Lung microvascular endothelial cell (primary cell): ENCODE data around the gene TMEM237. TPM values are rescaled to one million over a fixed set of nuclear protein-coding genes. Genes with fewer than 3 reads are reported as not detected.

ENCODE experiments used
- DNase-seq, 2 donors: peaks; one replicate each; pipeline versions ENCODE4 v3.0.0 to v3.0.0-alpha.2; 2010; ENCODE audit warnings: low read depth in 2 of 2
- total RNA-seq: library from RNA; depleted of rRNA; stranded (reverse); fragments of >200 nt; gene quantifications from 2 replicates; pipeline ENCODE4 v1.2.1, GENCODE V29; 2014

The TMEM237 gene
- total RNA-seq, 1 donor from 2014 or later, result 11.9 TPM

DNA sequence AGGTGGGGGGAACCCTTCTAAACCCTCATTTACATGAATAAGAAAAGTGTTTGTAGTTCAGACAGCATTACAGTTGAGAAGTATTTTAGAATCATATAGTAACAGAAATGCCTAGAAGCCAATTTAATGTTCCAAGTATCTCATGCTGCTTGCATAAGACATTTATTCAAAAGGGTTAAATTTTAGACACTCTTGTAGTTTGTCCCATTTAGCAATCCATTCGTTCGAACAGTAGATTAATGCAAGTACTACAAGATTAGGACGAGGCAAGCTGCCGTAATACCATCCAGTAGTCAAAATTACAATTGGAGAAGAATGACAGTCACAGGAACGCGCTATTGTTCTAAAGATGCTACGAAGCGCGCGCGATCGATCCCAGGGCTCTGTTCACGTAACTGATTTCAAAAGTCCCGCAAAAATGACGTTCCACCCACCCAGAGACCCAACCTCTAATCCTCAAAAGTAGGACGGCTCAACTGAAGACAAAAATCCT is 1.2 kb downstream of the TMEM237 start:
- no peak for DNase-seq

DNA sequence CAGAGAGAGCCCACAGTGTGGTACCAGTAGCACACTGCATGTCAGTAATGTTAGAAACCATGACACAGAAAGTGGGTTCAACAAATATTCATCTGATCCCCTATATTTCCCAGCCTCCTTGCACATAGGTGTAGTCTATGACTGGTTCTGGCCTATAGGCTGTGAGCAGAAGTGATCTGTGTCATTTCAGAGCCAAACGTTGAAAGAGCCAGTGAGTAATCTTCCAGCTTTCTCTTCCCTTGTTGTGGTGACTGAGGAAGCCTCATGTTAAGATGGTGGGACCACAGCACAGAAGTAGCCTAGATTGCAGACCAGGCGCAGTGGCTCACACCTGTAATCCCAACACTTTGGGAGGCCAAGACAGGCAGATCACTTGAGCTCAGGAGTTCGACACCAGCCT is 4.1 kb downstream of the TMEM237 start:
- no peak for DNase-seq

DNA sequence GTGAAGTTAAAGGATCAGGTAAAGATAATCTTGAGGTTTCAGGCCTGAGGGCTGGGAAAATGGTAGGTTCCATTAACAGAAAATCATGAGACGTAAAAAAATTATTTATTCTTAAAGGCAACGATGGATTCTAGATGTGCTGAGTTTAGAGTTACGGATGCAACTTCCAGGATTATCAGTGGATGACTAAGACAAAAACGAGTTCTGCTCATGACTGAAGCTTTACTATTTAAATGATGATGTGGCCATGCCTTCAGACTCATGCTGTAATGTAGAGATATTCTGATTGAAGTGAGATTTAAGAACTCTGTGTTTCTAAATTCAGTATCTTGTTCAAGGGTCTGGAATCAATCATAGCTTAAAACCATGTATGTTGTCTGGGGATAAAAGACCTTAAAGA is 5.0 kb downstream of the TMEM237 start:
- no peak for DNase-seq

DNA sequence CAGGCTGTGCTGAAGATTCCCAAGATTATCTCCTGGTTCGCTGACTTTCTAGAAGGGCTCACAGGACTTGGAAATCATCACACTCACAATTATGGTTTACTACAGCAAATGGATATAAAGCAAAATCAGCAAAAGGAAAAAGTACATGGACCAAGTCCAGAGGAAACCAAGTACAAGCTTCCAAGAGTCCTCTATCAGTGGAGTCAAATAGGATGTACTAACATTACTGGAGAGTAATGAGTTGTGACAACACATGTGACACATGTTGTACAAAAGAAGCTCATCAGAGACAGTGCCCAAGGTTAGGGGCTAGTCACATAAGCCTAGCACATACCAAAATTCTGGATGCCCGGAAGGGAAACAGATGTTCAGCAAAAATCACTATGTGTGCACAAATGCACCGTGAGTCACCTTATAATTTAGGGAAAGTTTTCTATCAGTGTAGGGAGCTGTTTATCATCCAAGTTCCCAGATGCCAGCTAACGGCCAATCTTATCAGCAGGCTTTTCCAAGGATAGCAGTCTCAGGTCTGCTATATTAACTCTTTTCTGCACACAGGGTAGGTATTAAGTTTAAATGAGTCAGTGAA is 9.5 kb downstream of the TMEM237 start:
- no peak for DNase-seq

DNA sequence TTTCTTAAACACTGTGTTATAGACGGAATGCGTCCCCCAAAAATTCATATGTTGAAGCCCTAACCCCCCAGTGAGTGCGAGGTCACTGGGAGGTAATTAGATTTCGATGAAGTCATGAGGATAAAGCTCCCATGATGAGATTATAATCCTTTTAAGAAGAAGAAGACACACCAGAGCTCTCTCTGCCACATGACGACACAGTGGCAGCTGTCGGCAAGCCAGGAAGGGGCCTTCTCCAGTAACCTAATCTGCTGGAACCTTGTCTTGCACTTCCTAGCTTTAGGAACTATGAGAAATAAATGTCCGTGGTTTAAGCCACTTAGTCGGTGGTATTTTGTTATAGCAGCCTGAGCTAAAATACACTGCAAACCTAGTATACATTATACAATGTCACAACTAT is 12.3 kb downstream of the TMEM237 start:
- no peak for DNase-seq

- no peak for DNase-seq
Observed at GRCh38 chr2:201630577-201630976, 12.7 kb downstream of the TMEM237 start.

DNA sequence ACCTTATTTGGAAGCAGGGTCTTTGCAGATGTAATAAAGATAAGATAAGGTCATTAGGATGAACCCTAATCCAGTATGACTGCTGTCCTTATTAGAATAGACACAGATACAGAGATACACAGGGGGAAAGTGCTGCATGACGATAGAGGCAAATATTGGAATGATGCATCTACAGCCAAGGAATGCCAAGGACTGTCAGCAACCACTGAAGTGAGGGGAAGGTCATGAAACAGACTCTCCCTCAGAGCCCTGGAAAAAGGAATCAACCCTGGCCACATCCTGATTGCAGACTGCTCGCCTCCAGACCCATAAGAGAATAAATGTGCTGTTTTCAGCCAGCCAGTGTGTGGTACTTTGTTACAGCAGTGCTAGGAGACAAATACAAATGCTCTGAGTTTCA is 14.8 kb downstream of the TMEM237 start:
- peak in 1 of 2 donors; percentile 3 for DNase-seq

GRCh38 chr2:201622306-201622970 is 20.9 kb downstream of the TMEM237 start:
- DNase-seq, result peak in 1 of 2 donors; percentile 71

DNA sequence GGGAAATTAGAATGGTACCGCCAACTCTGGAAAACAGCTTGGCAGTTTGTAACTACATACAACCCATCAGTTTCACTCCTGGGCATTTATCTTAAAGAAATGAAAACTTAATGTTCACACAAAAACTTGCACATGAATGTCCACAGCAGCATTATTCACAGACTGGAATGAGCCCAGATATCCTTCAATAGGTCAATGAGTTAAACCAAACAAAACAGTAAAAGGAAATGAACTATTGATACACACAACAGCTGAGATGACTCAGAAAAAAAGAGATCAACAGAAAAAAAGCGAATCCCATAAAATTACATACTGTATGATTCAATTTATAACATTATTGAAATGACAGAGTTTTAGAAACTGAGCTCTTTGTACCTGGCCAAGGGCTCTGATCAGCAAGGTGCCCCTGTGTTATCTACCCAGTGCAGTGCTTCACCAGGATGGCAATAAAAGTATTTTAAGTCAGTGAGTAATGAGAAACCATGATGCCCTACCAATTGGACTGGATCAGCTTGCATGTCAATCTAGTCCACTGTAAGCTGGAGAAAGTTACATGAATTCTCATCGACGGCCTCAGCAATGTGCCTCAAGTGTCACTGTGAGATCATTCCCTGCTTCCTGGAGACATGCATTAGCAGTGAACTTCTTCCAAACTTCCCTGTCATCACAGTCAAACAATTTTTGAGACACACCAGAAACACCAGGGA is 21.9 kb downstream of the TMEM237 start:
- DNase-seq, result peak; percentile 67 to 82

DNA sequence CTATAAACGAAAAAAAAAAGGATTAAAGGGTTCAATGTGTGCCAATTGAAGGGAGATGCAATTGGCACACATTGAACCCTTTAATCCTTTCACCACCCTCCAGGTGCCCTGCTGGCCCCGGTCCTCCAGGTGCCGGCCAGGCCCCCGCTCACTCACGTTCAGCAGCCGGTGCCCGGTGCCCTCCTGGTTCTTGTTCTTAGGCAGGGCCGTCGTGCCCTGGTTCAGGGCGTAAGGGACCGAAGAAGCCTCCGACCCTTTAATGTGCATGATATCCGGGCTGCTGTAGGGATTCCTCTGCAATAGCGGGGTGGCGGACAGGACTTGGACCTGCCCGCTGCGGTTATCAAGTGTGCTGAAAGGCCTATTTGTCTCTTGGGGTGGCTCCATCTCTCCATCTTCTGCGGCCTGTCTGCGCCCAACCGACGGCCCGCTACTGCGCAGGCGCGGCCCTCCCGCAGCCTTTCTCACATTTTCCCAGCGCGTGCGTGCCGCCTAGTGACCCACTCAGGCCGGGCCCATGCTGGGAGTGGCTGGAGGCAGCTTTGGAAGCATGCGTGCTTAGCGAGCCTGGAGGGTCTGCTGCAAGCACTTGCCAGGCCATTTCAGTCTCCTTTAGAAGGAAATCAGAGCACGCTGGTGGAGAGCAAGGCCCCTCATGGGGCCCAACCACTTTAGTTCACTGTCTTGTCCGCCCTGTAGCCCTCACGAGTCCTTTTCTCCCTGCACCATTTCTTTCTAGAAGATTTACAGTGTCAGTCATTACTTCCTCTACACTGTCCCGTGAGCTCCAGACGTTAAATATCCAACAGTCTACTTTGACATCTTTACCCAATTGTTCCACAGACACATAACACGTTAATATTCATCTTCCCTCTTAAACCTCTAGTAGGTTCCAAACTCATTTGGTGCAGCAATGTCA is 24.3 kb downstream of the TMEM237 start:
- peak; percentile 55 to 82 for DNase-seq

- DNase-seq, result no peak
Observed at GRCh38 chr2:201608021-201608420, 35.3 kb downstream of the TMEM237 start.

- no peak for DNase-seq
Observed at GRCh38 chr2:201607568-201607967, 35.7 kb downstream of the TMEM237 start.

GRCh38 chr2:201600906-201601305 is 42.4 kb downstream of the TMEM237 start:
- DNase-seq, result no peak

DNA sequence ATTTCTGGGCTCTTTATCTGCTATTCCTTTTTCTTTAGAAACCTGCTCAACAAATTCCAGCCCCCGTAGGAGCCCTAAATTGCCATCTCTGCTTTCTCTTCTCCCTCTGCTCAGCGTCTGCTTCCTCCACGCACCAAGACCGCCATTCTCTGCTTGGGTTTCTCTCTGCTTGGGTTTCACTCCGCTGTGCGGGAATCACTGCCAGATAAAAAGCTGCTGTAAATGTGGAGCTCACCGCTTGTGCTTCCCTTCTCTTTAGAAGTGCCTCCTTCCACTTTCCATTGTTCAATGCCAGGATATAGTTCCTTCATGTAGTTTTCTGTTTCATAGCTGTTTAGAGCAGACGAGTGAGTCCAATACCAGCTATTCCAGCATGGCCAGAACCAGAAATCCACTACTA is 45.9 kb downstream of the TMEM237 start:
- no peak for DNase-seq

- peak in 1 of 2 donors; percentile 28 for DNase-seq
Observed at GRCh38 chr2:201580486-201580885, 62.8 kb downstream of the TMEM237 start.

- no peak for DNase-seq
Observed at GRCh38 chr2:201579536-201579935, 63.8 kb downstream of the TMEM237 start.

GRCh38 chr2:201575971-201576370 is 67.3 kb downstream of the TMEM237 start:
- DNase-seq, result no peak

DNA sequence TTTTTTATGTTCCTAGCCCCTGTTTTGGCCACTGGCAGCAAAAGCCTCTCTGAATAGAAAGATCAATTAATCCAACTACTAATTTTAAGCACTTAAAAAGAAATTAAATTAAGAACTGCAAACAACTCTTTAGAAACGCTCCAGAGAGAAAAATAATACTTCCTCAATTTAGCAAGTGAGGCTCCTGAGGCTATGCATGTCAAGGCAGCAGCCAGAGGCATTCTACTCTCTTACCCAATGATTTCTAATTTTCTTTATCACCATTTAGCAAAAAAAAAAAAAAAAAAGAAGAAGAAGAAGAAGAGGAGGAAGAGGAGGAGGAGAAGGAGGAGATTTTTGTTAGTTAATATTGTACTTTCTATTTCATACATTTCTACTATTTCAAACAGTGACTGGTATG is 68.5 kb downstream of the TMEM237 start:
- no peak for DNase-seq

DNA sequence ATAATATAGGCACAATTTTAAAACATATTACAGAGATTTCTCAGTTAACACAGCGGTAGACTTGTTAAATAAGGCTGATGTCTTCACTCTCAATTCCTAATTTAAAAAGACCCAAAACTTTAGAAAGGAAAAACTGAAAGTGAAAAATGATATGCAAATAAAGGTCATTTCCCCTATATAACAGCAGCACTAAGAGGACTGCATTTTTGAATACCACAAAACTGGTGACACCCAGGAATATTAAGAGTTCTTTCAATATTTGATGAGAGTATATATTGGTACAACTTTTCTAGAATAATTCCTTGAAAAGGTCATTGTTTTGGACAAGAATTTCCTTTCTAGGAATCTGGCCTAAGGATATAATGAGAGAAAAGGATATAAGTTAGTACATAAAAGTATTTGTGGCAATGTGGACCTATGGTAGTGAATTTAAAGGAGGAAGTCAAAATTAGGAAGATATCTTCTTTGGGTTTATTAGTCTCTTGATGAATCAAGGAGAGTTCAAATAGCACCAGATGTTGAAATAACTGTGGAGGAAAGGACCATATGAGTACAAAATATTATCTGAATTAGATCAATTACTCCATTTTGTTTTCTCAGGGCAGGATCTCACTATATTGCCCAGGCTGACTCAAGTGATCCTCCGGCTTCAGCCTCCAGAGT is 70.3 kb downstream of the TMEM237 start:
- DNase-seq, result no peak
